WTC11 (cell line): ENCODE measurements around the gene FKBP1A.

ENCODE experiments used
- ATF1 ChIP-seq: sonication (generic); formaldehyde crosslinking; IDR thresholded peaks from 2 replicates; pipeline ENCODE4 v1.8.1; 2023; ENCODE audit warnings: mild to moderate bottlenecking, moderate library complexity, missing genetic modification reagents
- CREB1 ChIP-seq: sonication (generic); formaldehyde crosslinking; IDR thresholded peaks from 2 replicates; pipeline ENCODE4 v1.8.0; 2023; ENCODE audit warnings: mild to moderate bottlenecking, missing genetic modification reagents
- ESRRA ChIP-seq: sonication (generic); formaldehyde crosslinking; IDR thresholded peaks from 2 replicates; pipeline ENCODE4 v1.8.1; 2022; ENCODE audit warnings: mild to moderate bottlenecking, missing genetic modification reagents, borderline replicate concordance
- FOXJ3 ChIP-seq: sonication (generic); formaldehyde crosslinking; IDR thresholded peaks from 2 replicates; pipeline ENCODE4 v1.9.0; 2021; ENCODE audit warnings: missing genetic modification reagents, mild to moderate bottlenecking, borderline replicate concordance
- SMAD3 ChIP-seq: sonication (generic); formaldehyde crosslinking; IDR thresholded peaks from 2 replicates; pipeline ENCODE4 v1.8.0; 2022; ENCODE audit warnings: missing genetic modification reagents, mild to moderate bottlenecking, borderline replicate concordance
- TEAD4 ChIP-seq: sonication (generic); formaldehyde crosslinking; IDR thresholded peaks from 2 replicates; pipeline ENCODE4 v1.8.0; 2022; ENCODE audit warnings: mild to moderate bottlenecking, missing genetic modification reagents
- TF ChIP-seq, protein P1 (sequence below): fragments of 200-600 bp; IDR thresholded peaks from 2 replicates; pipeline ENCODE4 v1.8.0; 2022; ENCODE audit warnings: antibody characterized with exemption
- TF ChIP-seq, protein P2 (sequence below): sonication (generic); formaldehyde crosslinking; IDR thresholded peaks from 2 replicates; pipeline ENCODE4 v1.8.1; 2023; ENCODE audit warnings: mild to moderate bottlenecking, missing genetic modification reagents
- TF ChIP-seq, protein P3 (sequence below): sonication (generic); formaldehyde crosslinking; conservative IDR thresholded peaks from 2 replicates; pipeline ENCODE4 v1.8.1; 2022; ENCODE audit warnings: mild to moderate bottlenecking, missing genetic modification reagents
- TF ChIP-seq, protein P4 (sequence below): sonication (generic); formaldehyde crosslinking; IDR thresholded peaks from 2 replicates; pipeline ENCODE4 v1.8.1; 2023; ENCODE audit warnings: mild to moderate bottlenecking, missing genetic modification reagents, moderate library complexity
- TF ChIP-seq, protein P5 (sequence below): sonication (generic); formaldehyde crosslinking; IDR thresholded peaks from 2 replicates; pipeline ENCODE4 v1.8.1; 2022; ENCODE audit warnings: low read depth, missing genetic modification reagents, borderline replicate concordance
- TF ChIP-seq, protein P6 (sequence below): sonication (generic); formaldehyde crosslinking; IDR thresholded peaks from 2 replicates; pipeline ENCODE4 v1.8.1; 2023; ENCODE audit warnings: mild to moderate bottlenecking, missing genetic modification reagents, moderate library complexity
- TF ChIP-seq, protein P7 (sequence below): fragments of 250-450 bp; sonication (Bioruptor Pico); IDR thresholded peaks from 2 replicates; pipeline ENCODE4 v1.9.0; 2021; ENCODE audit warnings: mild to moderate bottlenecking, borderline replicate concordance

DNA sequence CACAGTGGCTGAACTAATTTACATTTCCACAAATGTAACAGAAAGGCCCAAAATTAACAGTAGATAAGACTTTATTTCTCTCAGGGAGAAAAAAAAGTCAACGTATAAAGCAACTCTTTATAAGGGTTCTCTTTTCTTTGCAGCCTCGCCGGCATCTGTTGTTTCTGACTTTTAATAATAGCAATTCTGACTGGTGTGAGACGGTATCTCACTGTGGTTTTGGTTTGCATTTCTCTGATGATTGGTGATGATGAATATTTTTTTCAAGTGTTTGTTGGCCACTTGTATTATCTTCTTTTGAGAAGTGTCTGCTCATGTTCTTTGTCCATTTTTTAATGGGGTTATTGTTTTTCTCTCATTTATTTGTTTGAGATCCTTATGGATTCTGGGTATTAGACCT lies 27.2 kb upstream of the FKBP1A start:
- TF ChIP-seq, protein P1, sequence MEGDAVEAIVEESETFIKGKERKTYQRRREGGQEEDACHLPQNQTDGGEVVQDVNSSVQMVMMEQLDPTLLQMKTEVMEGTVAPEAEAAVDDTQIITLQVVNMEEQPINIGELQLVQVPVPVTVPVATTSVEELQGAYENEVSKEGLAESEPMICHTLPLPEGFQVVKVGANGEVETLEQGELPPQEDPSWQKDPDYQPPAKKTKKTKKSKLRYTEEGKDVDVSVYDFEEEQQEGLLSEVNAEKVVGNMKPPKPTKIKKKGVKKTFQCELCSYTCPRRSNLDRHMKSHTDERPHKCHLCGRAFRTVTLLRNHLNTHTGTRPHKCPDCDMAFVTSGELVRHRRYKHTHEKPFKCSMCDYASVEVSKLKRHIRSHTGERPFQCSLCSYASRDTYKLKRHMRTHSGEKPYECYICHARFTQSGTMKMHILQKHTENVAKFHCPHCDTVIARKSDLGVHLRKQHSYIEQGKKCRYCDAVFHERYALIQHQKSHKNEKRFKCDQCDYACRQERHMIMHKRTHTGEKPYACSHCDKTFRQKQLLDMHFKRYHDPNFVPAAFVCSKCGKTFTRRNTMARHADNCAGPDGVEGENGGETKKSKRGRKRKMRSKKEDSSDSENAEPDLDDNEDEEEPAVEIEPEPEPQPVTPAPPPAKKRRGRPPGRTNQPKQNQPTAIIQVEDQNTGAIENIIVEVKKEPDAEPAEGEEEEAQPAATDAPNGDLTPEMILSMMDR, result no peak
- TF ChIP-seq, protein P2, sequence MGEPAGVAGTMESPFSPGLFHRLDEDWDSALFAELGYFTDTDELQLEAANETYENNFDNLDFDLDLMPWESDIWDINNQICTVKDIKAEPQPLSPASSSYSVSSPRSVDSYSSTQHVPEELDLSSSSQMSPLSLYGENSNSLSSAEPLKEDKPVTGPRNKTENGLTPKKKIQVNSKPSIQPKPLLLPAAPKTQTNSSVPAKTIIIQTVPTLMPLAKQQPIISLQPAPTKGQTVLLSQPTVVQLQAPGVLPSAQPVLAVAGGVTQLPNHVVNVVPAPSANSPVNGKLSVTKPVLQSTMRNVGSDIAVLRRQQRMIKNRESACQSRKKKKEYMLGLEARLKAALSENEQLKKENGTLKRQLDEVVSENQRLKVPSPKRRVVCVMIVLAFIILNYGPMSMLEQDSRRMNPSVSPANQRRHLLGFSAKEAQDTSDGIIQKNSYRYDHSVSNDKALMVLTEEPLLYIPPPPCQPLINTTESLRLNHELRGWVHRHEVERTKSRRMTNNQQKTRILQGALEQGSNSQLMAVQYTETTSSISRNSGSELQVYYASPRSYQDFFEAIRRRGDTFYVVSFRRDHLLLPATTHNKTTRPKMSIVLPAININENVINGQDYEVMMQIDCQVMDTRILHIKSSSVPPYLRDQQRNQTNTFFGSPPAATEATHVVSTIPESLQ (CRISPR knock-in tag), result no peak
- TF ChIP-seq ESRRA (CRISPR knock-in tag), result no peak
- TF ChIP-seq, protein P3, sequence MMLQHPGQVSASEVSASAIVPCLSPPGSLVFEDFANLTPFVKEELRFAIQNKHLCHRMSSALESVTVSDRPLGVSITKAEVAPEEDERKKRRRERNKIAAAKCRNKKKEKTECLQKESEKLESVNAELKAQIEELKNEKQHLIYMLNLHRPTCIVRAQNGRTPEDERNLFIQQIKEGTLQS, result no peak
- no peak for TF ChIP-seq SMAD3 (CRISPR knock-in tag)
- TF ChIP-seq, protein P4, sequence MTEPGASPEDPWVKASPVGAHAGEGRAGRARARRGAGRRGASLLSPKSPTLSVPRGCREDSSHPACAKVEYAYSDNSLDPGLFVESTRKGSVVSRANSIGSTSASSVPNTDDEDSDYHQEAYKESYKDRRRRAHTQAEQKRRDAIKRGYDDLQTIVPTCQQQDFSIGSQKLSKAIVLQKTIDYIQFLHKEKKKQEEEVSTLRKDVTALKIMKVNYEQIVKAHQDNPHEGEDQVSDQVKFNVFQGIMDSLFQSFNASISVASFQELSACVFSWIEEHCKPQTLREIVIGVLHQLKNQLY (CRISPR knock-in tag), result no peak
- no peak for TF ChIP-seq CREB1
- TF ChIP-seq TEAD4 (CRISPR knock-in tag), result no peak
- TF ChIP-seq ATF1 (CRISPR knock-in tag), result no peak
- TF ChIP-seq, protein P5, sequence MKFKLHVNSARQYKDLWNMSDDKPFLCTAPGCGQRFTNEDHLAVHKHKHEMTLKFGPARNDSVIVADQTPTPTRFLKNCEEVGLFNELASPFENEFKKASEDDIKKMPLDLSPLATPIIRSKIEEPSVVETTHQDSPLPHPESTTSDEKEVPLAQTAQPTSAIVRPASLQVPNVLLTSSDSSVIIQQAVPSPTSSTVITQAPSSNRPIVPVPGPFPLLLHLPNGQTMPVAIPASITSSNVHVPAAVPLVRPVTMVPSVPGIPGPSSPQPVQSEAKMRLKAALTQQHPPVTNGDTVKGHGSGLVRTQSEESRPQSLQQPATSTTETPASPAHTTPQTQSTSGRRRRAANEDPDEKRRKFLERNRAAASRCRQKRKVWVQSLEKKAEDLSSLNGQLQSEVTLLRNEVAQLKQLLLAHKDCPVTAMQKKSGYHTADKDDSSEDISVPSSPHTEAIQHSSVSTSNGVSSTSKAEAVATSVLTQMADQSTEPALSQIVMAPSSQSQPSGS (CRISPR knock-in tag), result no peak
- no peak for TF ChIP-seq FOXJ3 (CRISPR knock-in tag)
- TF ChIP-seq, protein P6, sequence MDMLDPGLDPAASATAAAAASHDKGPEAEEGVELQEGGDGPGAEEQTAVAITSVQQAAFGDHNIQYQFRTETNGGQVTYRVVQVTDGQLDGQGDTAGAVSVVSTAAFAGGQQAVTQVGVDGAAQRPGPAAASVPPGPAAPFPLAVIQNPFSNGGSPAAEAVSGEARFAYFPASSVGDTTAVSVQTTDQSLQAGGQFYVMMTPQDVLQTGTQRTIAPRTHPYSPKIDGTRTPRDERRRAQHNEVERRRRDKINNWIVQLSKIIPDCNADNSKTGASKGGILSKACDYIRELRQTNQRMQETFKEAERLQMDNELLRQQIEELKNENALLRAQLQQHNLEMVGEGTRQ (CRISPR knock-in tag), result no peak
- TF ChIP-seq, protein P7, sequence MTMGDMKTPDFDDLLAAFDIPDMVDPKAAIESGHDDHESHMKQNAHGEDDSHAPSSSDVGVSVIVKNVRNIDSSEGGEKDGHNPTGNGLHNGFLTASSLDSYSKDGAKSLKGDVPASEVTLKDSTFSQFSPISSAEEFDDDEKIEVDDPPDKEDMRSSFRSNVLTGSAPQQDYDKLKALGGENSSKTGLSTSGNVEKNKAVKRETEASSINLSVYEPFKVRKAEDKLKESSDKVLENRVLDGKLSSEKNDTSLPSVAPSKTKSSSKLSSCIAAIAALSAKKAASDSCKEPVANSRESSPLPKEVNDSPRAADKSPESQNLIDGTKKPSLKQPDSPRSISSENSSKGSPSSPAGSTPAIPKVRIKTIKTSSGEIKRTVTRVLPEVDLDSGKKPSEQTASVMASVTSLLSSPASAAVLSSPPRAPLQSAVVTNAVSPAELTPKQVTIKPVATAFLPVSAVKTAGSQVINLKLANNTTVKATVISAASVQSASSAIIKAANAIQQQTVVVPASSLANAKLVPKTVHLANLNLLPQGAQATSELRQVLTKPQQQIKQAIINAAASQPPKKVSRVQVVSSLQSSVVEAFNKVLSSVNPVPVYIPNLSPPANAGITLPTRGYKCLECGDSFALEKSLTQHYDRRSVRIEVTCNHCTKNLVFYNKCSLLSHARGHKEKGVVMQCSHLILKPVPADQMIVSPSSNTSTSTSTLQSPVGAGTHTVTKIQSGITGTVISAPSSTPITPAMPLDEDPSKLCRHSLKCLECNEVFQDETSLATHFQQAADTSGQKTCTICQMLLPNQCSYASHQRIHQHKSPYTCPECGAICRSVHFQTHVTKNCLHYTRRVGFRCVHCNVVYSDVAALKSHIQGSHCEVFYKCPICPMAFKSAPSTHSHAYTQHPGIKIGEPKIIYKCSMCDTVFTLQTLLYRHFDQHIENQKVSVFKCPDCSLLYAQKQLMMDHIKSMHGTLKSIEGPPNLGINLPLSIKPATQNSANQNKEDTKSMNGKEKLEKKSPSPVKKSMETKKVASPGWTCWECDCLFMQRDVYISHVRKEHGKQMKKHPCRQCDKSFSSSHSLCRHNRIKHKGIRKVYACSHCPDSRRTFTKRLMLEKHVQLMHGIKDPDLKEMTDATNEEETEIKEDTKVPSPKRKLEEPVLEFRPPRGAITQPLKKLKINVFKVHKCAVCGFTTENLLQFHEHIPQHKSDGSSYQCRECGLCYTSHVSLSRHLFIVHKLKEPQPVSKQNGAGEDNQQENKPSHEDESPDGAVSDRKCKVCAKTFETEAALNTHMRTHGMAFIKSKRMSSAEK (CRISPR knock-in tag), result no peak
